ENCODE data around the gene FNBP1L. TPM values are rescaled to one million over a fixed set of nuclear protein-coding genes. Genes with fewer than 3 reads are reported as not detected.
"Not testable (repeated sequence)": the region's sequence is repeated elsewhere in the genome, so short reads cannot be mapped to it uniquely, and the experiment has no call there.

FNBP1L gene
- total and polyA plus RNA-seq, 2 donors from 2014 or later: 32.7 to 57.3 TPM

GRCh38 chr1:93588955-93589354 lies 141.0 kb downstream of the FNBP1L start:
- H3K27ac ChIP-seq (ENCODE audit: low read depth in 2 of 2, low read length in 2 of 2): peak overlapping the region; percentile 23 to 50
- H3K4me3 ChIP-seq (ENCODE audit: low read length in 3 of 3): no peak overlapping the region
- no peak overlapping the region for H3K9ac ChIP-seq (ENCODE audit: low read length in 3 of 3)
- TF ChIP-seq CTCF (IDR thresholded peaks at IDR 0.05; ENCODE audit: borderline replicate concordance, extremely low read depth, insufficient read depth): no peak
- intact Hi-C loops (cut with DNase I): no loop called here
- H3K36me3 ChIP-seq (ENCODE audit: control insufficient read depth in 2 of 3, insufficient read depth in 3 of 3, low read length in 3 of 3): peaks cover 0 to 21% (median 6%) of the 10 kb centered on the region in 3 donors
- DNase-seq (no peak), FAIRE-seq (no peak)
- H3K4me1 ChIP-seq (ENCODE audit: control insufficient read depth in 2 of 3, insufficient read depth in 2 of 3, low read depth in 1 of 3, low read length in 3 of 3): peaks cover 13 to 46% (median 31%) of the 10 kb centered on the region in 3 donors
- no peaks in the 10 kb centered on the region for H3K27me3 ChIP-seq (ENCODE audit: control insufficient read depth, insufficient read depth, low read length)
- H3K9me3 ChIP-seq (ENCODE audit: control insufficient read depth in 2 of 3, insufficient read depth in 1 of 3, low read length in 3 of 3): no peaks in the 10 kb centered on the region

- FAIRE-seq; H3K27me3 ChIP-seq (ENCODE audit: control insufficient read depth, insufficient read depth, low read length); intact Hi-C loops (cut with DNase I); H3K9me3 ChIP-seq (ENCODE audit: control insufficient read depth in 2 of 3, insufficient read depth in 1 of 3, low read length in 3 of 3); H3K9ac ChIP-seq (ENCODE audit: low read length in 3 of 3); H3K4me3 ChIP-seq (ENCODE audit: low read length in 3 of 3): not testable (repeated sequence)
- peaks cover 10 to 53% (median 40%) of the 10 kb centered on the region in 3 donors for H3K4me1 ChIP-seq (ENCODE audit: control insufficient read depth in 2 of 3, insufficient read depth in 2 of 3, low read depth in 1 of 3, low read length in 3 of 3)
- H3K36me3 ChIP-seq (ENCODE audit: control insufficient read depth in 2 of 3, insufficient read depth in 3 of 3, low read length in 3 of 3): peaks cover 0 to 21% (median 6%) of the 10 kb centered on the region in 3 donors
- H3K27ac ChIP-seq (ENCODE audit: low read depth in 2 of 2, low read length in 2 of 2): peak overlapping the region; percentile 97 to 99
- peak in 2 of 5 donors; percentile 69 to 74 for DNase-seq
These were observed 143.4 kb downstream of the FNBP1L start for GRCh38 chr1:93591291-93591675.

GRCh38 chr1:93591676-93592550 lies 144.0 kb downstream of the FNBP1L start:
- intact Hi-C loops (cut with DNase I): no loop called here
- peak overlapping the region in 2 of 3 donors; percentile 26 to 48 for H3K4me3 ChIP-seq (ENCODE audit: low read length in 3 of 3)
- FAIRE-seq (no peak), DNase-seq (peak; percentile 92 to 96 (median 95))
- H3K4me1 ChIP-seq (ENCODE audit: control insufficient read depth in 2 of 3, insufficient read depth in 2 of 3, low read depth in 1 of 3, low read length in 3 of 3): peaks cover 10 to 59% (median 41%) of the 10 kb centered on the region in 3 donors
- no peaks in the 10 kb centered on the region for H3K9me3 ChIP-seq (ENCODE audit: control insufficient read depth in 2 of 3, insufficient read depth in 1 of 3, low read length in 3 of 3)
- no peak for TF ChIP-seq CTCF (IDR thresholded peaks at IDR 0.05; ENCODE audit: borderline replicate concordance, extremely low read depth, insufficient read depth)
- peak overlapping the region; percentile 97 to 99 for H3K27ac ChIP-seq (ENCODE audit: low read depth in 2 of 2, low read length in 2 of 2)
- peaks cover 0 to 21% (median 6%) of the 10 kb centered on the region in 3 donors for H3K36me3 ChIP-seq (ENCODE audit: control insufficient read depth in 2 of 3, insufficient read depth in 3 of 3, low read length in 3 of 3)
- no peaks in the 10 kb centered on the region for H3K27me3 ChIP-seq (ENCODE audit: control insufficient read depth, insufficient read depth, low read length)
- H3K9ac ChIP-seq (ENCODE audit: low read length in 3 of 3): peak overlapping the region in 1 of 3 donors; percentile 75

GRCh38 chr1:93592551-93592949 lies 144.6 kb downstream of the FNBP1L start:
- Histone ChIP-seq H3K4me1 (ENCODE audit: control insufficient read depth in 2 of 3, insufficient read depth in 2 of 3, low read depth in 1 of 3, low read length in 3 of 3) (peaks cover 10 to 66% (median 44%) of the 10 kb centered on the region in 3 donors), H3K36me3 (ENCODE audit: control insufficient read depth in 2 of 3, insufficient read depth in 3 of 3, low read length in 3 of 3) (peaks cover 0 to 15% (median 6%) of the 10 kb centered on the region in 3 donors), H3K4me3 (ENCODE audit: low read length in 3 of 3) (peak overlapping the region in 2 of 3 donors; percentile 18 to 48), H3K9me3 (ENCODE audit: control insufficient read depth in 2 of 3, insufficient read depth in 1 of 3, low read length in 3 of 3) (no peaks in the 10 kb centered on the region), H3K27ac (ENCODE audit: low read depth in 2 of 2, low read length in 2 of 2) (peak overlapping the region; percentile 97 to 99), H3K9ac (ENCODE audit: low read length in 3 of 3) (peak overlapping the region in 1 of 3 donors; percentile 56), H3K27me3 (ENCODE audit: control insufficient read depth, insufficient read depth, low read length) (no peaks in the 10 kb centered on the region)
- intact Hi-C loops (cut with DNase I): no loop called here
- TF ChIP-seq CTCF (IDR thresholded peaks at IDR 0.05; ENCODE audit: borderline replicate concordance, extremely low read depth, insufficient read depth): no peak
- FAIRE-seq: no peak
- DNase-seq: peak in 1 of 5 donors; percentile 78

Data from kidney (tissue), 14 donors.